Muscle of back (tissue), 11 donors: ENCODE results near the gene CCDC32. TPM values are rescaled to one million over a fixed set of nuclear protein-coding genes. Genes with fewer than 3 reads are reported as not detected.

ENCODE experiments used
- DNase-seq, 3 donors: peaks; one replicate each; pipeline versions ENCODE4 v3.0.0 to v3.0.0-alpha.2; 2013
- polyA plus RNA-seq, 10 donors: library from polyadenylated mRNA; unstranded; fragments of 120-200 nt; gene quantifications; one replicate each; pipeline ENCODE4 v1.2.1, GENCODE V29; 2013; ENCODE audit not compliant: insufficient read length in 10 of 10

The CCDC32 gene
- polyA plus RNA-seq, 10 donors: 13.1 to 27.8 (median 17.7) TPM

- peak; percentile 93 to 97 (median 94) for DNase-seq
These were observed 4.5 kb upstream of the CCDC32 start, which contains the start of gene RPUSD2 for GRCh38 chr15:40569129-40569953. TSS of gene RPUSD2 (plus strand) at chr15:40569299. CDS start at chr15:40569338, 39 bp downstream.

DNA sequence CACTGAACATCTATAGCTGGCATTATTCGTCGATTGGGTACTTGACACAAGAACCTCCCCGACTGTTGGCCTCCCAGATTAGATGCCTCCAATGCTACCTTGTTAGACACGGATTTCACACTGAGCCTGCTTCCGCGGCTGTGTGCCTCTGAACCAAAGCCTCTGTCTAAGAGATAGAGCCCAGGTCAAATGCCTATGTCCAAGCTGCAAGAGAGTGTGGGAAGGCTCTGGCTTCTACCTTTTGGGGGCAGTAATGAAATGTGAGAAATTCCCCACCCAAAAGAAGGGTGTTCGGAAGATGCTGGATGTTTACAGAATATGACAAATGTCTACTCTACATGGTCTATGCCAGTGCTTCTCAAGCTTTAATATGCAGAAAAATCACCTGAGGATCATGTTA lies 2.3 kb upstream of the CCDC32 start:
- DNase-seq: no peak

DNA sequence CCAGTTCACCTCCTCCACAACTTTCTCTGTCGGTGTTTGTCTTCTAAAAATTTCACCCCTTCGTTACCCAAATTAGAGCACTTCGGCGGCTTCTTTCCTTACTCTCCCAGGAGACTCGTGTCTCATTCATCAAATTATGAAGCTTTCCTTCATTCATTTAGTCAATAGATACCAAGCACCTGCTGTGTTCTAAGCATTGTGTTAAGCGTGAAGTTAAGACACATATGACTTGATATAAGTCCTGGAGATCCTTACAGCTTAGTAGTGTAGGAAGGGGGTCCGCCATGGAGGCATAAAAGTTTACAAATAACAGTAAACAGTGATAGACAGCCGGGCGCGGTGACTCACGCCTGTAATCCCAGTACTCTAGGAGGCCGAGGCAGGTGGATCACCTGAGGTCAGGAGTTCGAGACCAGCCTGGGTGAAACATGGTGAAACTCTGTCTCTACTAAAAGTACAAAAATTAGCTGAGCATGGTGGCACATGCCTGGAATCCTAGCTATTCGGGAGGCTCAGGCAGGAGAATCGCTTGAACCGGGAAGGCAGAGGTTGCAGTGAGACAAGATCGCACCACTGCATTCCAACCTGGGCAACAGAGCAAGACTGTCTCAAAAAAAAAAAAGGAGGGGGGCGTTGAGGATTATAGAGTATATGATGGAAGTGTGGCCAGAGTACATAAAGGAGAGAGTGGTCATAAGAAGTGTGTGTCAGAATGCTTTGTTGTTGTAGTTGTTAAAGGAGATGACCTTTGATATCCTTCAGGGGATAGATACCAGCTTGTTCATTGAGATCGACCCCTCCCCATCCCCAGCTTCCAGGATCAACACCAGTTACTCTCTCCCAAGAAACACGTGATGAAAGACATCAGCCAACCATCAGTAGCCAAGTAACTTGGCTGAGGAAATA lies 744 bp upstream of the CCDC32 start:
- no peak for DNase-seq

DNA sequence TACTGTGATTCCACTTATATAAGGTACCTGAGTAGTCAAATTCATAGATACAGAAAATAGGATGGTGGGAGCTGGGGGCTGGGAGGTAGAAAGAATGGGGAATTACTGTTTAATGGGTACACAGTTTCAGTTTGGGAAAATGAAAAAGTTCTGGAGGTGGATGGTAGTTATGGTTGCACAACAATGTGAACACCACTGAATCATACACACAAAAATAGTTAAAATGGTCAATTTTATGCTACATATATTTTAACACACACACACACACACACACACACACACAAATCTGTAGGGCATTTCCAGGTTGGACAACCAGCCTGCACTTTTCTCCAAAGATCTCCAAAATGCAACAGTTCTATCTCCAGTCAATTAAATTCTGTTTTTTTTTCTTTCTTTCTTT lies 1.4 kb downstream of the CCDC32 start:
- no peak for DNase-seq

- no peak for DNase-seq
These were observed 2.2 kb downstream of the CCDC32 start for GRCh38 chr15:40562691-40563090.

GRCh38 chr15:40558952-40559742 lies 5.7 kb downstream of the CCDC32 start:
- DNase-seq: no peak

DNA sequence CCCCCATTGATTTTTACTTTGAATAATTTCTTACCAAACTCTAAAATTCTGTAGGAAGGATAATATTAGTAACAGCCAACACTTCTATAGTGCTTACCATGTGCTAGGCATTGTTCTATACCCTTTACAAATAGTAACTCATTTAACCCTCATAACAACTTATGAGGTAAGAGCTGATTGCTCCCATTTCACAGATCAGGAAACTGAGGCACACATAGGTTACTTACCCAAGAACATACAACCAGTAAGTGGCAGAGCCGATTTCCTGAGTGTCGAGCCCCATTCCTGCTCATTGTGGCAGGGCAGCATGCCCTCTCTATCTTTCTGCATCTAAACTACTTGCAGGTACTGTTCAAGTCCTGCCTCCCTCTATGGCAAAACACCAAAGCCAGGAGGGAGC lies 9.0 kb downstream of the CCDC32 start:
- no peak for DNase-seq

- DNase-seq: no peak
These were observed 10.7 kb downstream of the CCDC32 start for GRCh38 chr15:40554161-40554525.

DNA sequence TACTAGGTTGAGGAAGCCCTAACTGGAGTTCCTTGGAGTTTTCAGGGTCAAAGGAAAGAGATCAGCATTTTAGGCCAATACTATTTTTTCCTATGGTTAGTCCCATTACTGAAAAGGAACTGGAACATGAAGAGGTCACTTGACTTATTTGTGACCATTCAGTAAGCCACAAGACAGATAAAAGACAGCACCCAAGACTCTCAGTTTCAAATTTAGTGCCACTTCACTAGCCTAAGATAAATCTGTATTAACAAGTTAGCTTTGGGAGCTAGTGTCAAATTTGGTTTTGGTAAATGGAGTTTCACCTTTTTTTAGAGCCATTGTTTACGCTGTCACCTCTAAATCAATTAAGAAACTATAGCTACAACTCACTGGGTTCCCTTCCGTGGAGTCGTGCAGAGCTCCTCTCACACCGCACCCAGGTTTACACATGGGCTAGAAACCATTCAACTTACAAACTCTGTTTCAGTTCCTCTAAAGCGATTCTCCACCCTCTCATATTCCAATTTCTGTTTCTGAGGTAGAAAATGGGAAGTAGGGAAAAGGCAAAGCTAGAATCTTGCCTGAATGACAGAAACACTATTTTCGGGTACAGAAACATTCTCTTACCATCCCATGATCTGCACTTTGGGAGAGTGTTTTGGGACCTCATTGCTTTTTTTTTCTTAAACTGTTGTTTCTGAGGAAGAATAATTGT lies 14.4 kb downstream of the CCDC32 start:
- no peak for DNase-seq

GRCh38 chr15:40549894-40550293 lies 14.9 kb downstream of the CCDC32 start:
- DNase-seq: peak in 1 of 3 donors; percentile 30

- DNase-seq: no peak
These were observed 16.2 kb downstream of the CCDC32 start for GRCh38 chr15:40548610-40549009.

DNA sequence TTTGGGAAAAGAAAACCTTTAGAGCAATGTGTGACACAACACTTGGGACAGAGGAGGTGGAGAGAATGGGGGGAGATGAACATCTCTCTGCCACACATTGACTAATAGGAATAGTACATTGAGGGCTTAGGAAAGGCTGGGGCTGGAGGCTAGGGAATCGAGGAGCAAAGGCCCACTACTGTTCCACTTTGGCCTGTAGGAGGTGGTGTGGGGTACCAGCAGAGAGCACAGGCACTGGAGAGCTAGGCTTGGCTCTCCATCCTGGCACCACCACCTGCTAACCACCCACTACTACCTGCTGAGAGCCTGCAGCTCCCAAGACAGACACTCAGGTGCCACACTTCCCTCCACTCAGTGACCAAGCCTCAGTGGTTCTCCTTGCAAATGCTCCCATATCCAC lies 19.4 kb downstream of the CCDC32 start:
- DNase-seq: no peak

DNA sequence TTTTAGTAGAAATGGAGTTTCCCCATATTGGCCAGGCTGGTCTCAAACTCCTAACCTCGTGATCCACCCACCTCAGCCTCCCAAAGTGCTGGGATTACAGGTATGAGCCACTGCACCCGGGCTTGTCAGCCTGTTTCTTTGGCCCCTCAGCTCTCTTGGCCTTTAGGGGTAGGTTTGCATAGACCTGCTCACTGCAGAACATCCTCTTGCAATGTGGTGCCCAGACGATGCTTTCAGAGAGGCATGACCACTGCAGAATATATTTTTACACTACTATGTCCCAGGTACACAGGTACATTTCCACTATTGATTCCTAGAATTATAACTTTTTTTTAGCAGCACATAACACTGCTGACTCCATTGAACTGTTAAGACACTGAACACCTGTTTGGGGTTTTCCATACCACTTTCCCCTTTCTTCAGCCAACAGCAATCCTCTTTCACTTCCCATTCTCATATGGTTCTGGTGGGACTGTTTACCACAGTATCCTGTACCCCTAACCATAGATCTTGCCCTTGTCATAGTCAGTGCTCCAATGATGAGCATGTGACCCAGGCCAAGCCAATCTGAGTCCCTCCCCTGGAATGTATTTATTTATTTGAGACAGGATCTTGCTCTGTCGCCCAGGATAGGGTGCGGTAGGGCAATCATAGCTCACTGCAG lies 21.1 kb downstream of the CCDC32 start:
- DNase-seq: no peak

- no peak for DNase-seq
These were observed 21.8 kb downstream of the CCDC32 start for GRCh38 chr15:40543082-40543481.

GRCh38 chr15:40538976-40539375 lies 25.9 kb downstream of the CCDC32 start:
- no peak for DNase-seq

- DNase-seq: peak; percentile 27 to 82 (median 61)
These were observed 28.3 kb downstream of the CCDC32 start for GRCh38 chr15:40536501-40536900.

DNA sequence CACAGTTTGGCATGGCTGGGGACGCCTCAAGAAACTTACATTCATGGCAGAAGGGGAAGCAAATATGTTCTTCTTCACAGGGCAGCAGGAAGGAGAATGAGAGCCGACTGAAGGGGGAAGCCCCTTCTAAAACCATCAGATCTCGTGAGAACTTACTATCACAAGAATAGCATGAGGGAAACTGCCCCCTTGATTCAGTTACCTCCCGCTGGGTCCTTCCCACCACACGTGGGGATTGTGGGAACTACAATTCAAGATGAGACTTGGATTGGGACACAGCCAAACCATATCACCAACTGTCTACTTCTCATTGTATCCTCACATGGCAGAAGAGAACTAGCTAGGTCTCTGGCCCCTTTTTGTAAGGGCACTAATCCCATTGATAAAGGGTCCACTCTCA lies 30.5 kb downstream of the CCDC32 start:
- no peak for DNase-seq

- DNase-seq: no peak
These were observed 31.0 kb downstream of the CCDC32 start for GRCh38 chr15:40533763-40534364.

DNA sequence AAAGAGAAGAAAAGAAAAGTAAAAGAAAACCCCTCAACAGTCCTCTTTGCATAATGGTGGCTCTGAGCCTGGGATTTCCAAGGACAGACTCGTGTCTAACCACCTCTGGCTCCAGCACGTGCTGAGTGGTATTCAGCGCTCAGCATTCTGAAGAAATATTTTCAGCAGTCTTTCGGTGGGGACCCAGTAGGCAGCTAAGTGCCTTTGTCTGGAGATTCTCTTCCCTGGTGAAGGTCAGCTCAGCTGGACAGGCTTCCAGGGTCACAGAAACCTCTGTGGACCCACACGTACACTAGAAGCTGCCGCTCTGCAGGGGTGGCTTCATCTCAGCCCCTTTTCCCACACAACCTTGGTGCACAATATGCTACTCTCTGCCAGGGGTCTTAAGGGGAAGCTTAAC lies 36.0 kb downstream of the CCDC32 start:
- DNase-seq: no peak

GRCh38 chr15:40525855-40526254 lies 39.0 kb downstream of the CCDC32 start:
- no peak for DNase-seq
